C4-2B (cell line): ENCODE measurements around the gene AMER3.

Source experiments
- H3K27ac ChIP-seq: fragments of 450-650 bp; 2 replicates; pipeline ENCODE4 v1.5.1; 2017
- CTCF ChIP-seq: fragments of 450-650 bp; conservative IDR thresholded peaks from 2 replicates; pipeline ENCODE4 v1.5.1; 2017; ENCODE audit warnings: mild to moderate bottlenecking
- ZFX ChIP-seq: fragments of 450-650 bp; IDR thresholded peaks from 2 replicates; pipeline ENCODE4 v1.6.1; 2017

The AMER3 gene

GRCh38 chr2:130756874-130757668 is 1.7 kb downstream of the AMER3 start:
- H3K27ac ChIP-seq: no peak overlapping the region
- TF ChIP-seq CTCF (no peak), ZFX (no peak)

GRCh38 chr2:130759906-130760753 is 4.8 kb downstream of the AMER3 start:
- no peak for TF ChIP-seq ZFX
- no peak for TF ChIP-seq CTCF
- no peak overlapping the region for H3K27ac ChIP-seq

- TF ChIP-seq CTCF (no peak), ZFX (no peak)
- H3K27ac ChIP-seq: no peak overlapping the region
Observed at GRCh38 chr2:130760754-130761751, 5.7 kb downstream of the AMER3 start.

- TF ChIP-seq CTCF: no peak
- TF ChIP-seq ZFX: no peak
- no peak overlapping the region for H3K27ac ChIP-seq
Observed at GRCh38 chr2:130762031-130762909, 6.9 kb downstream of the AMER3 start.

GRCh38 chr2:130762910-130763385 is 7.6 kb downstream of the AMER3 start:
- no peak for TF ChIP-seq CTCF
- TF ChIP-seq ZFX: no peak
- no peak overlapping the region for H3K27ac ChIP-seq

- TF ChIP-seq CTCF (no peak), ZFX (no peak)
Observed at GRCh38 chr2:130763405-130763804, 8.1 kb downstream of the AMER3 start.

More at GRCh38 chr2:130763405-130763804, 8.1 kb downstream of the AMER3 start:
- no peak overlapping the region for H3K27ac ChIP-seq
